Activated T-helper 17 cell treated with anti-CD3 and anti-CD28 coated beads, Interleukin-2, amount 50 U/mL, for 72 hours (primary cell): Measurements from ENCODE around the gene SYT1. TPM values are rescaled to one million over a fixed set of nuclear protein-coding genes. Genes with fewer than 3 reads are reported as not detected.
"Not testable (repeated sequence)": the region's sequence is repeated elsewhere in the genome, so short reads cannot be mapped to it uniquely, and the experiment has no call there.

Experiments
- ATAC-seq: fragments of 150-1000 bp; cut with Tn5 transposase; replicated peaks from 2 replicates; pipeline ENCODE4 v1.10.0; 2021; ENCODE audit warnings: mild to moderate bottlenecking, moderate library complexity
- H3K27ac Mint-ChIP-seq: one replicate; pipeline ENCODE4 v1.8.0; 2022; ENCODE audit warnings: mixed read lengths
- H3K27me3 Mint-ChIP-seq: one replicate; pipeline ENCODE4 v1.8.0; 2022; ENCODE audit warnings: mixed read lengths
- H3K36me3 Mint-ChIP-seq: one replicate; pipeline ENCODE4 v1.8.0; 2022; ENCODE audit warnings: low read depth, mild to moderate bottlenecking, mixed read lengths
- H3K4me1 Mint-ChIP-seq: one replicate; pipeline ENCODE4 v1.8.0; 2022; ENCODE audit warnings: mixed read lengths
- H3K4me3 Mint-ChIP-seq: one replicate; pipeline ENCODE4 v1.8.0; 2022; ENCODE audit warnings: mild to moderate bottlenecking, mixed read lengths
- H3K9me3 Mint-ChIP-seq: one replicate; pipeline ENCODE4 v1.8.0; 2022; ENCODE audit warnings: mixed read lengths
- total RNA-seq, 2 donors: library from RNA; stranded (reverse); gene quantifications; one replicate each; pipeline ENCODE4 v1.2.3, GENCODE V29; 2022

Gene SYT1
- total RNA-seq, result not detected

- H3K4me1 Mint-ChIP-seq, result no peaks in the 10 kb centered on the region
- peaks cover 3% of the 10 kb centered on the region for H3K27me3 Mint-ChIP-seq
- H3K9me3 Mint-ChIP-seq, result peaks cover 5% of the 10 kb centered on the region
- no peaks in the 10 kb centered on the region for H3K36me3 Mint-ChIP-seq
- no peak within 1 kb of the TSS for H3K27ac Mint-ChIP-seq
- no peak for ATAC-seq
- H3K4me3 Mint-ChIP-seq, result no peak within 1 kb of the TSS
Measured at GRCh38 chr12:78864403-78864869, at the start of gene SYT1. SYT1 (plus strand) TSS chr12:78864774.

- H3K4me3 Mint-ChIP-seq, result no peak overlapping the region
Measured at GRCh38 chr12:78818487-78818886, 46.1 kb upstream of the SYT1 start.

GRCh38 chr12:78820946-78821345 lies 43.6 kb upstream of the SYT1 start:
- Mint-ChIP-seq H3K4me1 (no peaks in the 10 kb centered on the region), H3K9me3 (peaks cover 11% of the 10 kb centered on the region), H3K27ac (no peak overlapping the region), H3K27me3 (no peaks in the 10 kb centered on the region), H3K36me3 (no peaks in the 10 kb centered on the region), H3K4me3 (no peak overlapping the region)
- no peak for ATAC-seq

More at GRCh38 chr12:78818487-78818886, 46.1 kb upstream of the SYT1 start:
- Mint-ChIP-seq H3K27ac (no peak overlapping the region), H3K36me3 (no peaks in the 10 kb centered on the region), H3K9me3 (peaks cover 17% of the 10 kb centered on the region), H3K27me3 (no peaks in the 10 kb centered on the region), H3K4me1 (no peaks in the 10 kb centered on the region)
- ATAC-seq, result no peak

- peaks cover 13% of the 10 kb centered on the region for H3K9me3 Mint-ChIP-seq
- no peaks in the 10 kb centered on the region for H3K27me3 Mint-ChIP-seq
- H3K4me3 Mint-ChIP-seq, result no peak overlapping the region
- no peaks in the 10 kb centered on the region for H3K4me1 Mint-ChIP-seq
- no peak for ATAC-seq
- no peaks in the 10 kb centered on the region for H3K36me3 Mint-ChIP-seq
- no peak overlapping the region for H3K27ac Mint-ChIP-seq
Measured at GRCh38 chr12:78824918-78825317, 39.7 kb upstream of the SYT1 start.

- H3K4me1 Mint-ChIP-seq, result no peaks in the 10 kb centered on the region
- no peak overlapping the region for H3K27ac Mint-ChIP-seq
- H3K36me3 Mint-ChIP-seq, result no peaks in the 10 kb centered on the region
- no peak for ATAC-seq
- H3K27me3 Mint-ChIP-seq, result no peaks in the 10 kb centered on the region
- H3K4me3 Mint-ChIP-seq, result no peak overlapping the region
- H3K9me3 Mint-ChIP-seq, result peaks cover 14% of the 10 kb centered on the region
Measured at GRCh38 chr12:78829690-78830089, 34.9 kb upstream of the SYT1 start.

DNA sequence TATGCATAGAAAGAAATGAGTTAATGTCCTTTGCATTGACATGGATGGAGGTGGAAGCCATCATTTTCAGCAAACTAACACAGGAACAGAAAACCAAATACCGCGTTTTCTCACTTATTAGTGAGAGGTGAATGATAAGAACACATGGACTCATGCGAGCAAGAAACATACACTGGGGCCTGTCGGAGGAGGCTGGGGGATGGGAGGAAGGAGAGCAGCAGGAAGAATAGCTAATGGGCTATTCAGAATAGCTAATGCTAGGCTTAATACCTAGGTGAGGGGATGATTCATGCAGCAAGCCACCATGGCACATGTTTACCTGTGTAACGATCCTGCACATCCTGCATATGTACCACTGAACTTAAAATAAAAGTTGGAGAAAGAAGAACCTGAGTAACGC lies 29.1 kb upstream of the SYT1 start:
- no peaks in the 10 kb centered on the region for H3K4me1 Mint-ChIP-seq
- H3K27me3 Mint-ChIP-seq, result no peaks in the 10 kb centered on the region
- no peaks in the 10 kb centered on the region for H3K36me3 Mint-ChIP-seq
- no peak overlapping the region for H3K27ac Mint-ChIP-seq
- no peak overlapping the region for H3K4me3 Mint-ChIP-seq
- H3K9me3 Mint-ChIP-seq, result peaks cover 8% of the 10 kb centered on the region
- no peak for ATAC-seq

DNA sequence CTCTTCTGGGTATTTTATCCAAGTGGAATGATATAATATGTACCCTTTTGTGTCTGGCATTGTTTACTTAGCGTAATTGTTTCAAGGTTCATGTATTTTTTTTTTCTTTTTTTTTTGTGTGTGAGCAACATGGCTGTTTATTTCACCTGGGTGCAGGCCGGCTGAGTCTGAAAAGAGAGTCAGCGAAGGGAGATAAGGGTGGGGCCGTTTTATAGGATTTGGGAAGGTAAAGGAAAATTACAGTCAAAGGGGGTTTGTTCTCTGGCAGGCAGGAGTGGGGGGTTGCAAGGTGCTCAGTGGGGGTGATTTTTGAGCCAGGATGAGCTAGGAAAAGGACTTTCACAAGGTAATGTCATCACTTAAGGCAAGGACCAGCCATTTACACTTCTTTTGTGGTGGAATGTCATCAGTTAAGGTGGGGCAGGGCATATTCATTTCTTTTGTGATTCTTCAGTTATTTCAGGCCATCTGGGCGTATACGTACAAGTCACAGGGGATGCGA lies 24.0 kb upstream of the SYT1 start:
- not testable (repeated sequence) for H3K27me3 Mint-ChIP-seq, H3K4me3 Mint-ChIP-seq, H3K36me3 Mint-ChIP-seq, ATAC-seq, H3K4me1 Mint-ChIP-seq, H3K27ac Mint-ChIP-seq
- peaks cover 10% of the 10 kb centered on the region for H3K9me3 Mint-ChIP-seq

DNA sequence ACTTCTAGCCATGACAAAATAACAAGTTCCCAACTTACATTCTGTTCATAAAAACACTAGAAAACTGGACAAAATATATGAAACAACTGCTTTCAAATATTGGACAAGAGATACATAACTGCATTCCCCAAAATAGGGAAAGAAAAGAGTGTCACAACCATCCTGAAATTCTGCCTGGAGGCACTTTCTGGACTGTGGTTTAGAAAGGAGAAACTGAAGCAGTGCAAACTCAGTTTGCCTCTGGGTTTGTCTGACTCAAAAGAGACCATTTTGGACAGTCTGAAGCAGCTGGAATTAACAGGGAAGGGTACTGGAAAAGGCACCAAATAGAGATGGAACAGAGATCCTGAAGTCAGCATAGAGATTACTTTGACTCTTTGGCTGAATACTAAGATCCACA lies 11.3 kb upstream of the SYT1 start:
- no peak for ATAC-seq
- H3K4me3 Mint-ChIP-seq, result no peak overlapping the region

DNA sequence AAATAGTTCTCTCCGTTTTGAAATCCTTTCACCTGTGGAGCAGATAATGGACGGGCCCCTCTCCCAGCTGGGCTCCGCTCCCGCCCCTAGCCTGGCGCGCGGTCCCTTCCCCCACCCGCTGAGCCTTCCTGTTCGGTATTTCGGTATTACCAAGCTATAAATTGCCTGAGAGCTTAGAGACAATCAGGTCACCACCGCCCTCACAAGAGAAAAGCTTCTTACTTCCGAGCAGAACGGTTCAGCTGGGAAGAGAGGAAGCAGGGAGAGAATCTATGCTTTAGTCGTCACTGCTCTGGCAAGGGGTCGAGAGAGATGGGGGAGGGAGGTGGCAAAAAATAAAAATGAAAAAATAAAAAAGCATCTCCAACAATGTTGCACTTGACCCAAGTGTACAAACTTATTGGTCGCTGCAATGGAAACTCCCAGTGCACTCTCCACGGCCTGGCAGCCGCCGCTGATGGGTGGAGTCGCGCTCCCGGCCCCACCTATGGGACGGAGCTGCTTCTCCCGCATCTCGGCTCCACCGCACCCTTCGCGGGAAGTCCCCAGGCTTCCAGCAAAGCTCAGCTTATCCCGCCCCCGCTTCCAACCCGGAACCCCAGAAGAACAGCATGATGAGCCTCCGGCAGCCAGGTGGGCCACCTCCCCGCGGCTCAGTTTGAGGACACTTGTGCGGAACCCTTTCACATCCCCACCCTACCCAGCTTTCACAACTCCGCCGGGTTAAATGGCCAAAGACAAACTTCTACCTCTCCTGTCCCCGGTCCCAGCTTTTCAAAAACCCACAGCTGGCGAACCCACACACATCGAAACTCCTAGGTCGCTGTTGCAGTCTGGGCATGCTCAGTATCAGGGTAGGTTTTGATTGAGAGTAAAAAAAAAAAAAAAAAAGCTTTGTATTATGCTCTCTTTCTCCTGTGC lies 832 bp upstream of the SYT1 start:
- no peaks in the 10 kb centered on the region for H3K4me1 Mint-ChIP-seq
- H3K36me3 Mint-ChIP-seq, result no peaks in the 10 kb centered on the region
- H3K27me3 Mint-ChIP-seq, result peaks cover 3% of the 10 kb centered on the region
- no peak overlapping the region for H3K27ac Mint-ChIP-seq
- ATAC-seq, result no peak
- no peak overlapping the region for H3K4me3 Mint-ChIP-seq
- peaks cover 5% of the 10 kb centered on the region for H3K9me3 Mint-ChIP-seq

More for the DNA sequence above, 11.3 kb upstream of the SYT1 start:
- no peaks in the 10 kb centered on the region for H3K4me1 Mint-ChIP-seq
- H3K27ac Mint-ChIP-seq, result no peak overlapping the region
- H3K27me3 Mint-ChIP-seq, result no peaks in the 10 kb centered on the region
- peaks cover 14% of the 10 kb centered on the region for H3K9me3 Mint-ChIP-seq
- H3K36me3 Mint-ChIP-seq, result no peaks in the 10 kb centered on the region

GRCh38 chr12:78864870-78865463 lies 393 bp downstream of the SYT1 start:
- Mint-ChIP-seq H3K27me3 (peaks cover 3% of the 10 kb centered on the region), H3K4me3 (no peak overlapping the region), H3K36me3 (no peaks in the 10 kb centered on the region), H3K9me3 (peaks cover 5% of the 10 kb centered on the region), H3K4me1 (no peaks in the 10 kb centered on the region), H3K27ac (no peak overlapping the region)
- ATAC-seq, result no peak

DNA sequence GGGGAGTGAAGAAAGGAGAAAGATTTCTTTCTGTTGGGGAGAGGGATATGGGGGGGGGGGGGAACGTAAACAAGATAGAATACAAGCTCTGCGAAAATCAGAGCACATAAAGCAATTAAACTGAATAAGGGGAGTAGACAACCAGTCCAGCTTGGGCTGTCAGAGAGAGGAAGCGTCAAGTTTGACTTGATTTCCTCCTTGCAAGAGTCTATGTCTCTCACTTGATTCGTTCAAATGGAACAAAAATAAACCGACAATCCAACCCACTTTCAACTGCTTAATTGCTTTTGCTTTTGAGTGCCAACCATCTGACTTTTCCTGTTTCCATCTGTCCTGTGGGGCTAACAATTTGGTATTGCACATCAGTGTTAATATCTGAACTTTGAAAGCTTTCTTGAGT lies 942 bp downstream of the SYT1 start:
- Mint-ChIP-seq H3K27ac (no peak overlapping the region), H3K4me3 (no peak overlapping the region), H3K27me3 (peaks cover 3% of the 10 kb centered on the region), H3K36me3 (no peaks in the 10 kb centered on the region), H3K9me3 (peaks cover 5% of the 10 kb centered on the region), H3K4me1 (no peaks in the 10 kb centered on the region)
- no peak for ATAC-seq

DNA sequence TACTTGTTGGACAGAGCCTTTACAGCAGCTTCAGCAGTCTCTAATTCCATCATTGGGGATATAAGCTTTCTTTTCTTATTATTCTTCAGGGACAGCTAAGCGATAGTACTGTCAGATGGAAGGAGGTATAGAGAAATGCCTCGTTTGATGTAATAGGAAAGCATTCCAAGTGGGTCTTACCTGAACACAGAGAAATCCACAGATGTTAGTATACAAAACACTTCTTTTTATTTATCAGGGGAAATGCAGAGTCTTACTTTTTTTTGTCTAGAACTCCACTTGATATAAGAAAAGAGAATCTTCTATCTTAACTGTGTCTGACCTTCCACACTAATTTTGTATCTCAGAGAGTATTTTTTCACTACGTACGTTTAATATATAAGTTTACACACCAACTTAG lies 1.9 kb downstream of the SYT1 start:
- Mint-ChIP-seq H3K9me3 (peaks cover 5% of the 10 kb centered on the region), H3K27ac (no peak overlapping the region), H3K4me3 (no peak overlapping the region), H3K27me3 (peaks cover 3% of the 10 kb centered on the region), H3K4me1 (no peaks in the 10 kb centered on the region), H3K36me3 (no peaks in the 10 kb centered on the region)
- ATAC-seq, result no peak

- no peak overlapping the region for H3K27ac Mint-ChIP-seq
- H3K36me3 Mint-ChIP-seq, result no peaks in the 10 kb centered on the region
- no peak for ATAC-seq
- H3K27me3 Mint-ChIP-seq, result no peaks in the 10 kb centered on the region
- H3K4me1 Mint-ChIP-seq, result no peaks in the 10 kb centered on the region
- H3K4me3 Mint-ChIP-seq, result no peak overlapping the region
- H3K9me3 Mint-ChIP-seq, result no peaks in the 10 kb centered on the region
Measured at GRCh38 chr12:78870539-78870938, 6.0 kb downstream of the SYT1 start.

GRCh38 chr12:78871566-78871965 lies 7.0 kb downstream of the SYT1 start:
- no peak for ATAC-seq
- H3K4me1 Mint-ChIP-seq, result no peaks in the 10 kb centered on the region
- H3K36me3 Mint-ChIP-seq, result no peaks in the 10 kb centered on the region
- H3K9me3 Mint-ChIP-seq, result no peaks in the 10 kb centered on the region
- H3K4me3 Mint-ChIP-seq, result no peak overlapping the region
- no peak overlapping the region for H3K27ac Mint-ChIP-seq
- H3K27me3 Mint-ChIP-seq, result no peaks in the 10 kb centered on the region

GRCh38 chr12:78878459-78878858 lies 13.9 kb downstream of the SYT1 start:
- Mint-ChIP-seq H3K9me3 (peaks cover 10% of the 10 kb centered on the region), H3K4me1 (no peaks in the 10 kb centered on the region), H3K27ac (no peak overlapping the region), H3K36me3 (no peaks in the 10 kb centered on the region), H3K4me3 (no peak overlapping the region), H3K27me3 (no peaks in the 10 kb centered on the region)
- no peak for ATAC-seq
